LHCN-M2 (cell line): Measurements from ENCODE around the gene RAB23. TPM values are rescaled to one million over a fixed set of nuclear protein-coding genes. Genes with fewer than 3 reads are reported as not detected.

Experiments used
- DNase-seq: peaks from one replicate; pipeline ENCODE4 v3.0.0-alpha.2; 2012; ENCODE audit warnings: low read depth
- total RNA-seq: library from RNA; depleted of rRNA; stranded (reverse); fragments of >200 nt; gene quantifications from 2 replicates; pipeline ENCODE4 v1.2.3, GENCODE V29; 2014

The RAB23 gene
- total RNA-seq, 1 experiment from 2014 or later, result 39.8 TPM

DNA sequence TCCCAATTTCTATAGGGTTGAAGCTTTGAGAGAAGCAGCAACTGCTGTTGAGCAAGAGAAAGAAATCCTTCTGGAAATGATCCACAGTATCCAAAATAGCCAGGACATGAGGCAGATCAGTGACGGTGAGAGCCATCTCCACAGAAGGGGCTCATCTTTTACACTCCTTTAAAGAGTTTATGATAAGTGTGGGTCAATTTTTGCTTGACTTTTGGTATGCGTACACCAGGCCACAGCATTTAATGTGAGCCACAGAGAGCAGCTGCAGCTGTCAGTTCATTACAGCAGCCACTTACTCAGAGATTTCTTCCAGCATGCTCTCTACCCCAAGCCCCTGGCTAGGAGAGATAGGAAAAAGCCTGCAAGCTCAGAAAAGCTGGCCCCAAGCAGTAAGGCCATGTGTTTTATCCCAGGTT lies 40.1 kb downstream of the RAB23 start:
- DNase-seq, result peak; percentile 95

DNA sequence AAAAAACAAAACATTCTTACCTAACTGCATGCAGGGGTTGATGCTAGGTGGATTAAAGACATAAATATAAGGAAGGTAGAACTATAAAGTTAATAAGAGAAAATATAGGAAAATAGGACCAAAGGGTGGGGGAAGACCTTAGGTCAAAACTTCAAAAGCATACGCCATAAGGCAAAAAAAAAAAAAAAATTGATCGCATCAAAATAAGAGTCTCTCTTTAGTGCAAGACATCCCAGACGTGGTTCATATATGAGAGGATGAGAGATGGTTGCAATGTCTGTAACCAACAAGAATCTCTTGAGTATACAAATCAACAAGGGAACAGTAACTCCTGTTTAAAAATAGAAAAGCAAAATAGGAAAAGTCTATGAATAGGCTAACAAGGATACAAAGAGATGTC lies 41.5 kb downstream of the RAB23 start:
- DNase-seq, result no peak

DNA sequence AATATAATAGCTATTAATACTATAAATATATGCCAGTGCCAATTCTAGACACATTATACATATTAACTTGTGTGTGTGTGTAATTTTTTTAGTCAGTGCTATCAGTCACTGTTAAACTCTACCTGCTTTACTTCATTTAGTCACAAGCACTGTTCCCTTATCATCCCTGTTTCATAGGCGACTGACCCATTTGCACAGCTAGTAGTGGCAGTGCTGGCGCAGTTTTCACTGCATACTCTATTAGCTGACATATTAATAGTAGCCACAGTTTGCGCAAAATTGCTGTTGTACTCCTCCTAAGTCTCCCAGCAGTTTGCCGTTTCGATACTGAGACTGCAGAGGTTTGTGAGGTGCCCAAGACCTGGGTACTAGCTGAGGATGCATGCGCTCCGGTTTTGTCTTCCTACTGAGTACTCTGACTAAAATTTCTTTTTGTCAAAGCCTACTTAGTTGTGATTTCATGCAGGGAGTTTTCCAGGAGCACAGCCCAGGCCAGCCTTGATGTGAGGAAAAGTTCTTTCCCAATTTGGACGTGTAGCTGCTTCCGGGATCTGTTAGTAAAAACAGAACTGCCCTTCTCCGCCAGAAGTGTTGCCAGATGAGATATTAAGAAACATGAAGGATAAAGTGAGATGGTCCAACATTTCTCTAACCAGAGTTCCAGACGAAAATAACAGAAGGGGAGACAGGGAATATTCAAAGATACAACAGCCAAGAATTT lies 44.4 kb downstream of the RAB23 start:
- DNase-seq, result no peak

DNA sequence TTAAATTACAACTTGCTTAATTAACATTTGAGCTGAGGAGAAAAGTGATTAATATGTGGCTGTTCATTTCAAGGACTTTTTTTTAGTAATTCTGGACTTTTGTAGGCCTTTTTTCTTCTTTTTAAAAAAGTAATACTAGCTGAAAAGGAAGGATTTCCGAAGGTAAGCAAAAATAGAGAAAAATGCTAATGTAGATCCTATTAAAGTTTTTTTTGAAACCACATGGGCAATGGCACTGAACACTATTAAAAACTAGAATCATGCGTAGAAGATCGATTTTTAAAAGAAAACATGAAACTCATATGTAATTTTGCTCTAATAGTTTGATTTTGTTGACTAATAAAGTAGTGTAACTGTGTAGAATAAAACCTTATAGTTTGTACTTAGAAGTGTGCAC lies 47.6 kb downstream of the RAB23 start:
- DNase-seq, result no peak

DNA sequence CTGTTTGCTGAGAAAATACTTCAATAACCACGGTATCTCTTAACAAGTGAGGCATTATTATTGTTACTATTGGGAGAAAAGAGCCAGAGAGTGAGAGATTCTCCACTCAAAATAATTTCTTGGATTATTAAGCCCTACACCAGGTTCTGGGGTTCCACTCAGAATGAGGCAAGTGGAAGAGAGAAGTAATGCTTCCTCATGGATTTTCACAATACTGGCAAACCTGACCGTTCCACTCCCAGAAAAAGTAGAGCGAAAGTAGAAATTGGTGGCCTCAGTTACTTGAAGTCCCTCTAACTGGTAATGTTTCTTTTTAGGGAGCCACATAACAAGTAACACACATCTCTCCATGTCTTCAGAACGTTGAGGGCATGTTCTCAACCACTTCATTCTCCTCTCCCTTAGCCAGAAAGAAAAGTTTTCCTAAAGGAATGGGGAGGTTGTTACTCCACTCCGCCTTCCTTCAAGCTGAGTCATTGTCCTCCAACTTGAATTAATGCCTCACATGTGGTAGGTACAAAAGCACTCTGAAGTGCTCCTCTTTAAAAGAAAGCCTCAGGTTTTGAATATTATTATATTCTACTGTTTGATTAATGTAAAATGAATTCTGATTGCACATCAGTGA lies 48.1 kb downstream of the RAB23 start:
- DNase-seq, result peak; percentile 75

DNA sequence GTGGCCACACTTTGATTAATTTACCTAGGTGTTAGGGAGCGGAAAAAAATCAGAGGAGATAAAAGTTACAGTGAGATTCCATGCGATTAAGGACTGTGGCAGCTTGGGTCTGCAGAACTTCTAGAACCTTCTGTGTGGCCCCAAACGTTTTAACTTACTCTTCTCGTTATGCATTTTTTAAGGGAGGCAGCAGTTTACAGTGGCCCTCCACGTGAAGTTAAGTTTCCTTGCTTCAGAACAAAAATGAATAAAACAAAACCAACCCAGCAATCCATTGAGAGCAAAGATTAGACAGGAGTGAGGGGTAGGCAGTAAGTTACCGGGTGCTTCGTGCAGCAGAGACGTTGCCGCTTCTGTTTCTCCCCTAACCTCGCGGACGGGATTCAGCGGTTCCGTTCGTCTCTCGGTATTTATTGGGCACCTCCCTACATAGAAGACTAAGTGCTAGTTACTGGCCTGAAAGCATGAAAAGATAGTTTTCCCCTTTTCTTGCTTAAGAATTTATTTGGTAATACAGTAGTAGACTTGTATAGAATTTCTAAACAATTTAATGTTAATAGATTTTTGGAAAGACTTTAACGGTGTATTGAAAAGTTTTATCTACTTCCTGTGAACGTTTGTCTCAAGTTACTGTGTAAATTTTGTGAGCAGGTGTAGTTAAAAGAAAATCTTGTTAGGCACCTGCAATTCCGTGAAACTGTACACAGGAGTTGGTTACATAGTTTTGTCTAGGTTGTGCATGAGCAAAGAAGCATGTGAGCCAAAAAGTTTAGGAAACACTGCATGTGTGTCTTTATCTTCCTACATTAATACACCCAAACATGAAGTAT lies 48.8 kb downstream of the RAB23 start:
- peak; percentile 25 for DNase-seq

GRCh38 chr6:57172136-57173055 lies 49.7 kb downstream of the RAB23 start, which contains the start of gene BAG2:
Gene BAG2 (plus strand): TSS chr6:57172326. CDS start chr6:57172698, 372 bp downstream.
- DNase-seq, result peak; percentile 92

DNA sequence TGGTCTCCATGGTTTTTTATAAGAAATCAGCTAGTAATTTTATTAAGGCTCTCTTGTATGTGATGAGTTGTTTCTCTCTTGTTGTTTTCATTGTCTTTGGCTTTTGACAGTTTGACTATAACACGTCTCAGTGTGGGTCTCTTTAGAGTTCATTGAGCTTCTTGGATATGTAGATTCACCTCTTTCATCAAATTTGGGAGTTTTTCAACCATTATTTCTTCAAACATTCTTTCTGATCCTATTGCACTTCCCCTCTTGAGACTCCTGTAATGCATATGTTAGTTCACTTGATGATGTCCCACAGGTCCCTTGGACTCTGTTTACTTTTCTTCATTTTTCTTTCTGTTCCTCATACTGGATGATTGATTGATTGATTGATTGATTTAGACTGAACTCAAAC lies 57.0 kb downstream of the RAB23 start:
- no peak for DNase-seq

DNA sequence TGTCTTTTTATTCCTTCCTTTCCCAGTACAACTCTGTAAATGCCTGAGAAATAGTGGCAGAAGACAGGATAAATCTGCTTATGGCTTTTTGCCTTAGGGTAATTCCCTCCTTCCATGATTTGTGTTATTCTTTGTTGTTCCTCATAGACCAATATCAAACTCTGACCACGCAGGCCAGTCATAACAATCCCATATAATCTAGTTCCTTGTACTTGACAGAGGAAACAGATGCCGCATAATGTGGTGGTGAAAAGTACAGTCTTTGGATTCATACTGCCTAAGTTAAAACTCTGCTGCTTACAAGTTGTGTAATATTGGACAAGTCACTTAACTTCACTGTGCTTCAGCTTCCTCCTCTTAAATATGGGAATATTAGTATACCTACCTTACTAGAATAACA lies 58.2 kb downstream of the RAB23 start:
- no peak for DNase-seq

DNA sequence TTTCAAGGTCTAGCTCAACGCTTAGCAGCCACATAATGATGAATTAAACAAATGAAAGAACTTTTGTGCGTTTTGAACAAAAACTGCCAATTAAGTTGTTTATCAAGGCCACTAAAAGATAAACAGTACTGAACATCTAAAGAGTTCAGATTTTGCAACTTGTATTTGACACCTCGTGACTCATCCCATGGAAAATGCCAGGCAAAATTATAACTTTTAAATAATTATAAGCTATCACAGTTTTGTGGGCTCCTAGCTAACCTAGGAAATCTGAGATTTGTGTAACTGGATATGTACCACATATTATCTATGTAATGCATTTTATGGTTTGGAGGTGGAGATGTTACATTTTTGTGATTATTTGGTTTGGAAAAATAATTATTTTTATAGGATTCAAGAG lies 59.6 kb downstream of the RAB23 start:
- DNase-seq, result peak; percentile 18

DNA sequence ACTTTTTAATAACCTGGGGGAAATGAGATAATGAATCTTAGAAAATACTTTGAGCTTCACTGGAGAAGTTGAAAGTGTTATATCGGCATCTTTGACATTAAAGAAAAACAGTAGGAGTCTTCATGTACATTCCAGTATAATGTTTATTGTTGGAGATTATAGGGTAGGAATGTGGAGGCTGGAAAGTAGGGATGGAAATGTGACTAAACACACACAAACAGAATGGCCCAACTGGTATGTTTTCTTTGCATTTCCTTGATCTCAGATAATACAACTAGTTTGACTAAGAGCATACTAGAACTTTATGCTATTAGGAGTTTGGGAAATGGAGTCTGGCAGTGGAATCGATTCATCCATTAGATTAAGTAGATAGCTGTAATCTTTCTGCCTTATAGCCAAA lies 60.1 kb downstream of the RAB23 start:
- no peak for DNase-seq

GRCh38 chr6:57159127-57159526 lies 63.0 kb downstream of the RAB23 start:
- no peak for DNase-seq

DNA sequence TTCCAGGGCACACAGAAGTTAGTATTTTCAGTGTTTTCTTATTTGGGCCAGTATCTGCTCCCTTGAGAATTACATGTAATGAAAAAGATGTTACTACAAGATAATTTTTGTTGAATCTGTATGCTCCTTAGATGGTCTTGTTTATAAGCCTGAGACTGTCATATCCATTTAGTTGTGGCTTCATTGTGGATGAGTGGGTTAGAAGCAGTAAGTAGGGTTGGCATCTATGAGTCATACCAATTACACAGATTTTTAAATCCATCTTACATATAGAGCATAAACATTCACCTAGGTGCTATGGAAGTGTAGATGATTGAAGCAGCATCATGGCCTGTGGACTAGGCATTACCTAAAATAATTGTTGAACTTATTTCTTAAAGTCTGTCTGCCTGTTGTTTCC lies 63.4 kb downstream of the RAB23 start:
- no peak for DNase-seq

DNA sequence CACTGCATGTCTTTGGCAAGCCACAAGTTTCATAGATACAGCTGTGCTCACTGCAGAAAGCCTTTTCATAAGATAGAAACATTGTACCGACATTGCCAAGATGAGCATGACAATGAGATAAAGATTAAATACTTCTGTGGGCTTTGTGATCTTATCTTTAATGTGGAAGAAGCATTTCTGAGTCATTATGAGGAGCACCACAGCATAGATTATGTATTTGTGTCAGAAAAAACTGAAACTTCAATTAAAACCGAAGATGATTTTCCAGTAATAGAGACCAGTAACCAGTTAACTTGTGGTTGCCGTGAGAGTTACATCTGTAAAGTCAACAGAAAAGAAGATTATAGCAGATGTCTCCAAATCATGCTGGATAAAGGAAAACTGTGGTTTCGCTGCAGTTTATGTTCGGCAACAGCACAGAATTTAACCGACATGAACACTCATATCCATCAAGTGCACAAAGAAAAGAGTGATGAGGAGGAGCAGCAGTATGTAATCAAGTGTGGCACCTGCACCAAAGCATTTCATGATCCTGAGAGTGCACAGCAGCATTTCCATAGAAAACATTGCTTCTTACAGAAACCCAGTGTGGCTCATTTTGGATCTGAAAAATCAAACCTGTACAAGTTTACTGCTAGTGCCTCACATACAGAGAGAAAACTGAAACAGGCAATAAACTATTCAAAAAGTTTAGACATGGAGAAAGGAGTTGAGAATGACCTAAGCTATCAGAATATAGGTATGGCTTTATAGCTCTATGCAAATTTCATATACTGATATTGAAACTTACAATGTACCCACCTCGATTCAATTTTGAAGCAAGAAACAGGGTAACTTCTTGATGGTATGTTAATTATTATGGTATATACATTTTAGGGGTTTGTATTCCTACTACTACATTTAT lies 73.9 kb downstream of the RAB23 start:
- DNase-seq, result no peak

GRCh38 chr6:57147401-57147800 lies 74.7 kb downstream of the RAB23 start:
- DNase-seq, result no peak

GRCh38 chr6:57143690-57144089 lies 78.4 kb downstream of the RAB23 start:
- no peak for DNase-seq

GRCh38 chr6:57142178-57142525 lies 80.0 kb downstream of the RAB23 start:
- DNase-seq, result no peak

DNA sequence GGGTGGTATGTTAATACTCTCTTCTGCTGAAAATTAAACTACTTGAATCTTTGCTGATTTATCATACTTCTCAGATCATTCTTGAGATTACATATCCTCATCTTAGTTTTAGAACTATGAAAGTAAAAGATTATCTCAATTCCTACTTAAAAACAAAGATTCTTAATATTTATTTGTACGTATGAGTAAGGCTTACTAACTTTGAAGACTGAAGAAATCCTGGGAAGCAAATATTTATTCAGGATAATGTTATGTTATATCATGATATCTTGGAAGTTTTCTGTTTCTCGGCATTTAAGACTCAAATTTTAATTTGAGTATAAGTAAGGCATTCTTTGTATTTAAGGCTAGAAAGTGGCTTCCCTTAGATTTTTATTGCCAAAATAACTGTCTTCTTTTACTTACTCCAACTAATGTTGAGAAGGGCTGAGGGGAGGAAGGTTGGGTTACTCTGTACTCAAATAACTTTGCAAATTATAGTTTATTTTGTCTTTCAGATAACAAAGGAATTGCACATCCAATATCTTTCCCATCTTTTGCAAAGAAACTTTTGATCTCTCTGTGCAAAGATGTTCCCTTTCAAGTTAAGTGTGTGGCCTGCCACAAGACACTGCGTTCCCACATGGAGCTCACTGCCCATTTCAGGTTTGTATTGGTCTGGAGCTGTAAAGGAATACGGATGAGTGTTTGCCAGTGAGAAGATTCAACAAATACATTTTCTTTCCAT lies 80.5 kb downstream of the RAB23 start:
- DNase-seq, result no peak

GRCh38 chr6:57138026-57138425 lies 84.1 kb downstream of the RAB23 start:
- no peak for DNase-seq

DNA sequence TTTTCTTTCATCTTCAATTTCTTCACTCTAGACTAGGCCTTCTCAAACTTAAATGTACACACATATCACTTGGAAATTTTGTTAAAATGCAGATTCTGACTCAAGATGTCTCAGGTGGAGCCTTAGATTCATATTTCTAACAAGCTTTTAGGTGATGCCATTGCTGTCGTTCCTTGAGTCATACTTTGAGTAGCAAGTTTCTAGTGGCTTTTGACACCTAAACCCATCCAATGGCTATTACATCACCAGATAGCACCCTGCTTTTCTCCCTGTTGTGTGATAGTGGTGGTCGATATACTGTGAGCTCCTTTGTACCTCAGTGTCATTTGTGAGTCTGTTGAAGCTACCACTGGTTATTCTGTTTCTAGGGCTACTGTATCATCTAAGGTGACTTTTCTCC lies 84.8 kb downstream of the RAB23 start:
- DNase-seq, result no peak
